GM10847 (cell line): ENCODE data around the gene LAX1.

Experiments used
- POLR2A ChIP-seq: IDR thresholded peaks from 2 replicates; pipeline ENCODE4 v1.6.1; 2011; ENCODE audit not compliant: insufficient read length; ENCODE audit errors: extremely low read depth

The LAX1 gene

DNA sequence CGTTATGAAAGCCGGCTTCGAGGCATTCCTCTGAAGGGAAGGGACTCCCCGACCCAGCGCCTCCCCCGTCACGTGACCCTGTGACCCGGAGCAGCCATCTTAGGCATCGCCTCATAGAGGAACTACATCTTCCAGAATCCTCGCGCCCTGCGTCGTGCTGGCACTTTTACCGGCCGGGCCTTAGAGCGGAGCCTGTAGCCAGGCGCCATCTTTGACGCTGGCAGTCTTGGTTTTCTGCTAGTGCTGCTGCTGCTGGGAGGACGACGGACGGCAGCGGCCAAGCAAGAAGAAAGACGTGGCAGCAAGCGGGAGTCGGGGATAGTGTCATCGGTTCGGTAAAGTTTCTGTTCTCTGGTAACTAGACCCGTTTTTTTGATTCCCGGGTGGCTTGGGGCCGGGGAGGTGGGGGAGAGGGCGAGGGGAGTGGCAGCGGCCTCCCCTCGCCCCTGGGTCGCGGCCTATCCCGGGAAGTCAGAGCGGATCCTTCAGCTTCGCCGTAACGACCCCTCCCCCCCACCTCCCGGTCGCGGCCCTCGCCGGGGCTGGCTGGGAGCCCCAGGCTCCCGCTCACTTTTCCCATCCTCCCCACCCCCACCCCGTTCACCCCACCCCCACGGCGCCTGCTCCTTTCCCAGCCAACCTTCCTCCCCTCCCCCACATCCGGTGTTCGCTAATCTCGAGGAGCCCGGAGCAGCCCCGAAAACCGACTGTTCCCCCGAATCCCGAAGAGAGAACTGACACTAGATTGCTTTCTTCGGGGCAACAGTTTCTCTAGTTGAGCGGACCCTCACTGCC is 30.7 kb downstream of the LAX1 start, which contains the start of the genes ZBED6 and ZC3H11A:
ZBED6 (plus strand) TSS at position 183 of the 795 bp plus-strand sequence. CDS start 1,900 bp downstream, outside the sequence.
ZC3H11A (plus strand) TSS at position 183 of the 795 bp plus-strand sequence. CDS start 21,448 bp downstream, outside the sequence.
- TF ChIP-seq POLR2A, result no peak

DNA sequence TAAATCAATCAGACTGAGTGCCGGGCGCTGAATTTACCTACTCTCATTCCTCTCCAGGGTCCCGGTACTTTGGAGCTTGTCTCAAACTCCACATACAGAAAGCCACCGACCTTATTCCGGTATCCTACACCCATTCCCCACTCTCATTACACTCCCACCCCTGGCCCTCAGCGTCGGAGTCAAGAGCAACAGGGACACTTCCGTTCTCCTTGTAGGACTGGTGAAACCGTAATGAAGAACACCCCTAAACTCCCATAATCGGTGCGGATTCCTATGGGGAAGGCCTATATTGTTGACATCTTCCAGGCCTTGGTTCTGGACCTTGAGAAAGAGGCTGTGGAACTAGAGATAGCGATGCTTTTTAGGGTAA is 31.2 kb downstream of the LAX1 start:
- TF ChIP-seq POLR2A, result no peak

DNA sequence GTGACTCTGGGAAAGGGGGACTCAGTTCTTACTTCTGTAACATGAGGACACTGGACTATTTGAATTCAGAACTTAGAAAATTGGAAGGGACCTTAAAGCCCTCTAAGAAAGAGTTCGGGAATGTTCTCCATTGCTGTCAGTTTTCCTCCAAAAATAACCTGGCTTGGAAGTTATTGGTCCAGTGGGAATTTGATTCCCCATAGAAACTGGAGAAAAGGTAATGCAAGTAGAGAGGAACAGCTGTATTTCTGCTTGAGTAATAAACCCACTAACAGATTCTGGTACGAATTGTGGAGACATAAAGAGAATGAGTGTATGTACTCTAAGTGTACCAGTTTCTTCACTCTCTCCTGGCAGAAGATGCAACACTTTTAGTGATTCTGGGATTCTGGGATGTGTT is 32.2 kb downstream of the LAX1 start:
- TF ChIP-seq POLR2A, result no peak

DNA sequence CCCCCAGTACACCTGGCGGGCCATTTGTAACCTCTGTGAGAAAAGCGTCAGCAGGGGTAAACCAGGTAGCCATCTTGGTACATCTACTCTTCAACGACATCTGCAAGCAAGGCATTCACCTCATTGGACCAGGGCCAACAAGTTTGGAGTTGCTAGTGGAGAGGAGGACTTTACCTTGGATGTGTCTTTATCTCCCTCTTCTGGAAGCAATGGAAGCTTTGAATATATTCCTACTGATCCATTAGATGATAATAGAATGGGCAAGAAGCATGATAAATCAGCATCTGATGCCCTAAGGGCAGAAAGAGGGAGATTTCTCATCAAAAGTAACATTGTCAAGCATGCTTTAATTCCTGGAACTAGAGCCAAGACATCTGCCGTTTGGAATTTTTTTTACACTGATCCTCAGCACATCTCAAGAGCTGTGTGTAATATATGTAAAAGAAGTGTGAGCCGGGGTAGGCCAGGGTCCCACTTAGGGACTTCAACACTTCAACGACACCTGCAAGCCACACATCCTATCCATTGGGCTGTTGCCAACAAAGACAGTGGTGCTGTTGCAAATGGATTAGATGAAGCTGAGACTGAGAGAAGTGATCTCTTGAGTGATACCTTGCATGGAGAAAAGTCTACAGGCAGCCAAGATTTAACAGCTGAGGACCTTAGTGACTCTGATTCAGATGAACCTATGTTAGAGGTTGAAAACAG is 33.1 kb downstream of the LAX1 start:
- TF ChIP-seq POLR2A, result no peak

DNA sequence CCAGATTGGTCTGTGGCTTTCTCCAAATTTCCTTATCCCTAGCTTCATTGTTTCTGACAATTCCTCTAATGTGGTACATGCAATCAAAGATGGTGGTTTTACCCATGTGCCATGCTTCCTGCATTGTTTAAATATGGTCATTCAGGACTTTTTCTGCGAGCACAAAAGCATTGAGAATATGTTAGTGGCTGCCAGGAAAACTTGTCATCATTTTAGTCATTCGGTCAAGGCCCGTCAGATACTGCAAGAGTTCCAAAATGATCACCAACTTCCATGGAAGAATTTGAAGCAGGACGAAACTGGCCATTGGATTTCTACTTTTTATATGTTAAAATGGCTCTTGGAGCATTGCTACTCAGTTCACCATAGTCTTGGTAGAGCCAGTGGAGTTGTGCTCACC is 34.2 kb downstream of the LAX1 start:
- TF ChIP-seq POLR2A, result no peak

DNA sequence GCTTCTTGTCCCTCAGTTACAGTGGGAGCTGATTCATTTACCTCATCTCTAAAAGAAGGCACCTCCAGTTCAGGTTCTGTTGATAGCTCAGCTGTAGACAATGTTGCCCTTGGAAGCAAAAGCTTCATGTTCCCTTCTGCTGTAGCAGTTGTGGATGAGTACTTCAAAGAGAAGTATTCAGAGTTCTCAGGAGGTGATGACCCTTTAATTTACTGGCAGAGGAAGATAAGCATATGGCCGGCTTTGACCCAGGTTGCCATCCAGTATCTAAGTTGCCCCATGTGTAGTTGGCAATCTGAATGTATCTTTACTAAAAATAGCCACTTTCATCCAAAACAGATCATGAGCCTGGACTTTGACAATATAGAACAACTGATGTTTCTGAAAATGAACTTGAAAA is 35.0 kb downstream of the LAX1 start:
- no peak for TF ChIP-seq POLR2A

DNA sequence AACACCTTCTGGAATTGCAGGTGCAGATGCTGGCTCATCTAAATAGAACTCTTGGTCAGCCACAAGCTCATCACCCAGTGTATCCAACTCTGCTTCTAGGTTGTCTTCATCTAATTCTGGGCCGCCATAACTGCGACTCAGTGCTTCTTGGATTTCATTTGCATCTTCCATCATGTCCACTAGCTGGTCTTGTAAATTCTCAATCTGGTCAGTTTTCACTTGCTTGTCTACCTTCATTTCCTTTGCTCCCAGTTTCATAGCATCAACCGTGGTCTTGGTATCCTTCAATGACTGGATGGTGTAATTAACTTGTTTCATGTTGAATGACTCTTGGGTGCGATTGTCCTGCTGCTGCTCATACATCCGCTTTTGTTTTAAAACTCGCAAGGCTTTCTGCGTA is 40.7 kb downstream of the LAX1 start:
- no peak for TF ChIP-seq POLR2A

DNA sequence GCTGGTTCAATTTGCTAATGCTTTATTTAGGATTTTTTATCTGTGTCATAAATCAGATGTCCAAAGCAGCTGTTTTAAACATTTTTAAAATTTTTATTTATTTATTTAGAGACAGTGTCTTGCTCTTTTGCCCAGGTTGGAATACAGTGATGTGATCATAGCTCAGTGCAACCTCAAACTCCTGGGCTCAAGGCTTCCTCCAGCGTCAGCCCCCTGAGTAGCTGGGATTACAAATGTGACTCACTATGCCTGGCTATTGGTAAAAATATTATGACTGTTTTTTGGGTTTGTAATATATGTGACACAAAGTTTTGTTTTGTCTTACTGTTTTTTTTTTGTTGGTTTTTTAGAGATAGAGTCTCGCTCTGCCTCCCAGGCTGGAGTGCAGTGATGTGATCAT is 42.2 kb downstream of the LAX1 start:
- TF ChIP-seq POLR2A, result no peak

DNA sequence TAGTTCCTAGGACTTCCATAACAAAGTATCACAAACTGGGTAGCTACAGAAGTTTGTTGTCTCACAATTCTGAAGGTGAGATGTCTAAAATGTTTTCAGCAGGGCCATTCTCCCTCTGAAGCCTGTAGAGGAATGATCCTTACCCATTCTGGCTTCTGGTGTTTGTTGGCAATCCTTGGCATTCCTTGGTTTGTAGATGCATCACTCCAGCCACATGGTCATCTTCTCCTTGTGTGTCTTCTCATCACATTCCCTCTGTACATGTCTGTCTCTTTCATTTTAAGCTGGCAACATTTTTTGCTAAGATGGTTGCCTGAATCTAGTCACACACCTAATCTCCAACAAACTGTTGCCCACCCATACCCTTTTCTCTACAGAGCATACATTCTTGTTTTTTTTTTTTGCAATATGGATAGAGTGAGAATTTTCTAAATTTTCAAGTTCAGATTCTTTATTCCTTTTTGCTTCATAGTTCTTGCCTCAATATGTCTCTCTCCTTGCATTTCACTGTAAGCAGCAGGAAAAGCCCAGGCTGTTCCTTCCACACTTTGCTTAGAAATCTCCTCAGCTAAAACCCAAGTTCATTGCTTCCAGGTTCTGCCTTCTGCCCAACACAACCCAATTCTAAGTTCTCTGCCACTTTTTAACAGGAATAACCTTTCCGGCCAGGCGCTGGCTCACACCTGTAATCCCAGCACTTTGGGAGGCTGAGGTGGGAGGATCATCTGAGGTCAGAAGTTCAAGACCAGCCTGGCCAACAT is 48.8 kb downstream of the LAX1 start:
- no peak for TF ChIP-seq POLR2A

DNA sequence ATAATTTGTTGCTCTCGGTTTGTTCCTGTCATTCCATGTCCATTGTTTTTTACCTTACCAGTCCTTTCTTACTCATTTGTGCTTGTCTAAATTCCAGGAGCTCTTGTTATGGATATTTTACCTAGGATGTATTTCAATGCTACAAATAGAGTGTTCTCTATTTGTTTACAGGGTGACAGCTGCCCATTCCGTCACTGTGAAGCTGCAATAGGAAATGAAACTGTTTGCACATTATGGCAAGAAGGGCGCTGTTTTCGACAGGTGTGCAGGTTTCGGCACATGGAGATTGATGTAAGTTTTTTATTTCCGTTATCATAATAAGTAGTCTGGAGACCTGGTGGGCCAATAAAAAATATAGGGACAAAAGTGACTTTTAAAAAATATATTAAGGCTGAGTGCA is 53.4 kb downstream of the LAX1 start:
- TF ChIP-seq POLR2A, result no peak

DNA sequence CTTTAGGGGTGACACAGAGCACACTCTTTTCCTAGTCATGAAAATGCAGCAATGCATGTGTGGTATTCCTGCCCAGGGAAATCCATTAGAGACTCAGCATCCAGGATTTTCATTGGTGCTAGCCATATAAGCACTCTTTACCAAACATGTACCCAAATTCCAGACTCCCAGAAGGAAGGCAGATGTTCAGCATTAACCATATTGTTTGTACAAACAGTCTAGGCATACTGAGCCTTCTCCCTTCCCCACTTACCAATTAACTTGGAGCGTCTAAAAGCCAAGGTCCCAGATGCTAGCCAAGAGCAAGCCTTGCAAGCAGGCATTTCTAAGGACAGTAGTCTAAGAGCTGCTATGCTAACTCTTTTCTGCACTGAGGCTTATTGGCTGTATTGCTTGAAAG is 58.3 kb downstream of the LAX1 start:
- no peak for TF ChIP-seq POLR2A
